Neural cell (in vitro differentiated cells): ENCODE measurements around the gene LGALS4. TPM values are rescaled to one million over a fixed set of nuclear protein-coding genes. Genes with fewer than 3 reads are reported as not detected.

Experiments
- H2AFZ ChIP-seq: fragments of 200-600, 300-800 bp; sonication (generic), shearing (Covaris generic); 2 replicates; pipeline ENCODE4 v1.6.0; 2014; ENCODE audit warnings: low read depth, mild to moderate bottlenecking, antibody characterized with exemption, low read length, moderate library complexity
- H3F3A ChIP-seq: fragments of 200-600 bp; shearing (Covaris generic); 2 replicates; pipeline ENCODE4 v1.6.1; 2016; ENCODE audit warnings: mild to moderate bottlenecking, moderate library complexity, mixed read lengths, antibody characterized with exemption, low read length; ENCODE audit not compliant: insufficient read depth, poor library complexity, severe bottlenecking
- H3K27ac ChIP-seq: fragments of 200-600, 300-800 bp; sonication (generic), shearing (Covaris generic); 2 replicates; pipeline ENCODE4 v1.5.1; 2014; ENCODE audit warnings: mild to moderate bottlenecking, low read length, moderate library complexity
- H3K27me3 ChIP-seq: fragments of 300-800, 200-600 bp; sonication (generic), shearing (Covaris generic); 2 replicates; pipeline ENCODE4 v1.6.0; 2014; ENCODE audit warnings: mild to moderate bottlenecking, low read depth, low read length, moderate library complexity; ENCODE audit not compliant: insufficient read depth
- H3K36me3 ChIP-seq: fragments of 300-800, 200-600 bp; sonication (generic), shearing (Covaris generic); 2 replicates; pipeline ENCODE4 v1.5.1; 2014; ENCODE audit warnings: mild to moderate bottlenecking, antibody characterized with exemption, low read length, moderate library complexity; ENCODE audit not compliant: insufficient read depth
- H3K4me2 ChIP-seq: fragments of 300-800, 200-600 bp; sonication (generic), shearing (Covaris generic); 2 replicates; pipeline ENCODE4 v1.6.0; 2014; ENCODE audit warnings: mild to moderate bottlenecking, low read length
- H3K4me3 ChIP-seq: fragments of 300-800, 200-600 bp; sonication (generic), shearing (Covaris generic); 2 replicates; pipeline ENCODE4 v1.5.1; 2014; ENCODE audit warnings: mild to moderate bottlenecking, low read length, moderate library complexity
- H3K79me2 ChIP-seq: fragments of 200-600 bp; shearing (Covaris generic); replicated peaks from 2 replicates; pipeline ENCODE4 v1.6.0; 2014; ENCODE audit warnings: mild to moderate bottlenecking, low read length, moderate library complexity; ENCODE audit not compliant: insufficient read depth
- H3K9ac ChIP-seq: fragments of 300-800, 200-600 bp; sonication (generic), shearing (Covaris generic); 2 replicates; pipeline ENCODE4 v1.6.1; 2016; ENCODE audit warnings: mild to moderate bottlenecking, low read length, mixed read lengths
- H3K9me2 ChIP-seq: fragments of 200-600 bp; shearing (Covaris generic); 2 replicates; pipeline ENCODE4 v1.6.1; 2016; ENCODE audit warnings: mild to moderate bottlenecking, low read length, mixed read lengths; ENCODE audit not compliant: insufficient read depth
- H3K9me3 ChIP-seq: fragments of 200-600, 300-800 bp; sonication (generic), shearing (Covaris generic); 2 replicates; pipeline ENCODE4 v1.6.1; 2016; ENCODE audit warnings: mild to moderate bottlenecking, mixed run types, low read length, moderate library complexity, mixed read lengths
- H4K20me1 ChIP-seq: fragments of 200-600 bp; shearing (Covaris generic); 2 replicates; pipeline ENCODE4 v1.6.1; 2016; ENCODE audit warnings: mild to moderate bottlenecking, mixed run types; ENCODE audit not compliant: insufficient read depth
- CTCF ChIP-seq: fragments of 450-650 bp; IDR thresholded peaks from 2 replicates; pipeline ENCODE4 v1.5.1; 2014; ENCODE audit warnings: antibody characterized with exemption, mild to moderate bottlenecking, moderate library complexity; ENCODE audit not compliant: poor library complexity, severe bottlenecking
- EP300 ChIP-seq: fragments of 450-650 bp; conservative IDR thresholded peaks from 2 replicates; pipeline ENCODE4 v1.6.1; 2014; ENCODE audit warnings: antibody characterized with exemption, mild to moderate bottlenecking, moderate library complexity; ENCODE audit not compliant: poor library complexity, severe bottlenecking
- EZH2 ChIP-seq: fragments of 200-600, 300-800 bp; shearing (Covaris generic), sonication (generic); IDR thresholded peaks from 2 replicates; pipeline ENCODE4 v1.6.1; 2014; ENCODE audit warnings: antibody characterized with exemption, low read length, borderline replicate concordance, mild to moderate bottlenecking; ENCODE audit not compliant: insufficient read depth, poor library complexity, severe bottlenecking
- MXI1 ChIP-seq: fragments of 450-650 bp; conservative IDR thresholded peaks from 2 replicates; pipeline ENCODE4 v1.6.1; 2014; ENCODE audit warnings: antibody characterized with exemption, mild to moderate bottlenecking; ENCODE audit not compliant: poor library complexity, severe bottlenecking
- POLR2AphosphoS5 ChIP-seq: IDR thresholded peaks from 2 replicates; pipeline ENCODE4 v1.6.1; 2012
- RAD21 ChIP-seq: fragments of 450-650 bp; conservative IDR thresholded peaks from 2 replicates; pipeline ENCODE4 v1.6.1; 2014; ENCODE audit warnings: antibody characterized with exemption, mild to moderate bottlenecking, moderate library complexity
- REST ChIP-seq: IDR thresholded peaks from 2 replicates; pipeline ENCODE4 v1.6.1; 2012; ENCODE audit warnings: borderline replicate concordance
- SMC3 ChIP-seq: fragments of 450-650 bp; conservative IDR thresholded peaks from 2 replicates; pipeline ENCODE4 v1.6.1; 2014; ENCODE audit warnings: antibody characterized with exemption, mild to moderate bottlenecking, moderate library complexity; ENCODE audit not compliant: poor library complexity
- TAF1 ChIP-seq: IDR thresholded peaks from 2 replicates; pipeline ENCODE4 v1.6.1; 2012; ENCODE audit warnings: low read depth
- polyA plus RNA-seq: library from polyadenylated mRNA; depleted of rRNA; stranded (reverse); fragments of >200 nt; gene quantifications from 2 replicates; pipeline ENCODE4 v1.2.3, GENCODE V29; 2014

LGALS4 gene
- polyA plus RNA-seq, 1 donor from 2014 or later: 1.3 TPM

GRCh38 chr19:38836159-38836982 lies 23.6 kb upstream of the LGALS4 start:
- Histone ChIP-seq H3K9me3 (no peaks in the 10 kb centered on the region), H3K27me3 (no peaks in the 10 kb centered on the region), H4K20me1 (no peaks in the 10 kb centered on the region), H3K79me2 (peaks cover 2% of the 10 kb centered on the region), H3K4me2 (no peak overlapping the region), H3K9ac (no peak overlapping the region), H3K36me3 (no peaks in the 10 kb centered on the region), H2AFZ (no peak overlapping the region), H3K4me3 (no peak overlapping the region), H3F3A (no peaks in the 10 kb centered on the region), H3K27ac (no peak overlapping the region), H3K9me2 (no peaks in the 10 kb centered on the region)
- TF ChIP-seq RAD21: no peak
- no peak for TF ChIP-seq REST
- TF ChIP-seq TAF1: no peak
- TF ChIP-seq CTCF: no peak
- no peak for TF ChIP-seq EP300
- TF ChIP-seq MXI1: no peak
- TF ChIP-seq POLR2AphosphoS5: no peak
- TF ChIP-seq EZH2: no peak
- TF ChIP-seq SMC3: no peak

GRCh38 chr19:38834590-38834989 lies 21.8 kb upstream of the LGALS4 start:
- Histone ChIP-seq H3K9me2 (no peaks in the 10 kb centered on the region), H4K20me1 (no peaks in the 10 kb centered on the region), H3K9me3 (no peaks in the 10 kb centered on the region), H3K79me2 (peaks cover 8% of the 10 kb centered on the region), H2AFZ (no peak overlapping the region), H3K27me3 (no peaks in the 10 kb centered on the region), H3K27ac (no peak overlapping the region), H3K36me3 (no peaks in the 10 kb centered on the region), H3K4me2 (no peak overlapping the region), H3F3A (no peaks in the 10 kb centered on the region), H3K9ac (no peak overlapping the region), H3K4me3 (no peak overlapping the region)
- TF ChIP-seq MXI1: no peak
- TF ChIP-seq EP300: no peak
- TF ChIP-seq TAF1: no peak
- no peak for TF ChIP-seq POLR2AphosphoS5
- TF ChIP-seq RAD21: no peak
- TF ChIP-seq SMC3: no peak
- TF ChIP-seq REST: no peak
